Nephron (organoid): Measurements from ENCODE around the gene CABLES2.

ENCODE experiments used
- H3K27ac Mint-ChIP-seq, 3 experiments: 2 replicates each; pipeline ENCODE4 v1.8.0; 2020; ENCODE audit warnings: mixed read lengths in 3 of 3, mild to moderate bottlenecking in 2 of 3, moderate library complexity in 1 of 3
- H3K27me3 Mint-ChIP-seq: 2 replicates; pipeline ENCODE4 v1.8.0; 2021; ENCODE audit warnings: low read depth, mild to moderate bottlenecking, moderate library complexity, mixed read lengths
- H3K36me3 Mint-ChIP-seq: 2 replicates; pipeline ENCODE4 v1.8.0; 2020; ENCODE audit warnings: low read depth, mixed read lengths
- H3K4me1 Mint-ChIP-seq: 2 replicates; pipeline ENCODE4 v1.8.0; 2020; ENCODE audit warnings: mixed read lengths
- H3K4me3 Mint-ChIP-seq, 3 experiments: 2 replicates each; pipeline ENCODE4 v1.8.0; 2020; ENCODE audit warnings: mild to moderate bottlenecking in 3 of 3, mixed read lengths in 3 of 3, moderate library complexity in 2 of 3
- H3K9me3 Mint-ChIP-seq: 2 replicates; pipeline ENCODE4 v1.8.0; 2020; ENCODE audit warnings: mixed read lengths
- CTCF ChIP-seq, 3 experiments: fragments of 200-600 bp; sonication (generic); IDR thresholded peaks; one replicate each; pipeline ENCODE4 v1.5.0; 2021; ENCODE audit warnings: antibody characterized with exemption in 3 of 3; ENCODE audit not compliant: unreplicated experiment in 3 of 3

The CABLES2 gene

GRCh38 chr20:62451970-62452369 lies 44.9 kb upstream of the CABLES2 start:
- Mint-ChIP-seq H3K36me3 (no peaks in the 10 kb centered on the region), H3K27ac (no peak overlapping the region), H3K4me3 (no peak overlapping the region), H3K4me1 (peaks cover 29% of the 10 kb centered on the region), H3K27me3 (peaks cover 25% of the 10 kb centered on the region), H3K9me3 (no peaks in the 10 kb centered on the region)
- TF ChIP-seq CTCF (IDR thresholded peaks at IDR 0.05; ENCODE audit: unreplicated experiment in 3 of 3), result no peak

- H3K4me1 Mint-ChIP-seq, result peaks cover 25% of the 10 kb centered on the region
- H3K9me3 Mint-ChIP-seq, result no peaks in the 10 kb centered on the region
- no peak overlapping the region for H3K27ac Mint-ChIP-seq
- H3K36me3 Mint-ChIP-seq, result no peaks in the 10 kb centered on the region
- H3K4me3 Mint-ChIP-seq, result no peak overlapping the region
- no peak for TF ChIP-seq CTCF (IDR thresholded peaks at IDR 0.05; ENCODE audit: unreplicated experiment in 3 of 3)
- H3K27me3 Mint-ChIP-seq, result peaks cover 27% of the 10 kb centered on the region
Measured at GRCh38 chr20:62451156-62451767, 44.2 kb upstream of the CABLES2 start.

- H3K4me3 Mint-ChIP-seq, result no peak overlapping the region
- peaks cover 17% of the 10 kb centered on the region for H3K4me1 Mint-ChIP-seq
- H3K27me3 Mint-ChIP-seq, result peaks cover 31% of the 10 kb centered on the region
- H3K36me3 Mint-ChIP-seq, result no peaks in the 10 kb centered on the region
- TF ChIP-seq CTCF (IDR thresholded peaks at IDR 0.05; ENCODE audit: unreplicated experiment in 3 of 3), result no peak
- no peak overlapping the region for H3K27ac Mint-ChIP-seq
- no peaks in the 10 kb centered on the region for H3K9me3 Mint-ChIP-seq
Measured at GRCh38 chr20:62449951-62450691, 43.0 kb upstream of the CABLES2 start.

- no peak for TF ChIP-seq CTCF (IDR thresholded peaks at IDR 0.05; ENCODE audit: unreplicated experiment in 3 of 3)
- Mint-ChIP-seq H3K27ac (no peak overlapping the region), H3K36me3 (no peaks in the 10 kb centered on the region), H3K4me1 (peaks cover 6% of the 10 kb centered on the region), H3K9me3 (no peaks in the 10 kb centered on the region), H3K4me3 (no peak overlapping the region), H3K27me3 (peaks cover 33% of the 10 kb centered on the region)
Measured at GRCh38 chr20:62448788-62449187, 41.7 kb upstream of the CABLES2 start.

- TF ChIP-seq CTCF (IDR thresholded peaks at IDR 0.05; ENCODE audit: unreplicated experiment in 3 of 3), result no peak
- no peaks in the 10 kb centered on the region for H3K36me3 Mint-ChIP-seq
- no peaks in the 10 kb centered on the region for H3K9me3 Mint-ChIP-seq
- H3K27me3 Mint-ChIP-seq, result peaks cover 37% of the 10 kb centered on the region
- H3K4me3 Mint-ChIP-seq, result no peak overlapping the region
- H3K4me1 Mint-ChIP-seq, result peaks cover 3% of the 10 kb centered on the region
- H3K27ac Mint-ChIP-seq, result no peak overlapping the region
Measured at GRCh38 chr20:62448038-62448437, 41.0 kb upstream of the CABLES2 start.
